ENCODE data around the gene LYPD6B. TPM values are rescaled to one million over a fixed set of nuclear protein-coding genes. Genes with fewer than 3 reads are reported as not detected.

Gene LYPD6B
- total RNA-seq, 5 donors from 2014 or later (not counting 1 experiment from before 2014, with no cell fraction given): not detected

DNA sequence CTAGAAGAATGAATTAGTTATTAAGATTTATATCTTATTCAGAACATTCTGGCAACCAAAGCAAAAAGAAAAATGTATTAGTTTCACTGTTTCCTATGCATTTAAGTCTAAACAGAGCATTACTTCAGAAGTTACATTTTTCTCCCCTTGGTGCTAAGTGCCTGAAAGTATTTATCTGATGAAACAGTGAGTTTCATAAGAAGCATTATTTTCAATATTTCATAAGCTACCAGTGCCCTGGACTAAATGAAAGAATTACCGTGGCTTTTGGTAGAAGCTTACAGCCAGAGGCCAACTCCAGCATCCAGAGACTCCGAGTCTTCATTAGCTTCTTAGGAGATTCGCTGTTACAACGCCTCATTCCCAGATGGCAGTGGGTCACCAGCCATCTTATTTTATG lies 97.6 kb downstream of the LYPD6B start:
- Histone ChIP-seq H3K27me3 (replicated peaks in 1 of 2; ENCODE audit: control insufficient read depth in 2 of 2, extremely low read depth in 1 of 2, insufficient read depth in 2 of 2, low read length in 1 of 2) (peaks cover 2 to 3% of the 10 kb centered on the region in 2 experiments), H3K4me3 (ENCODE audit: control insufficient read depth in 1 of 2, extremely low read depth in 1 of 2, low read length in 1 of 2) (no peak overlapping the region), H3K27ac (ENCODE audit: low read length) (no peak overlapping the region), H3K4me1 (ENCODE audit: control insufficient read depth in 1 of 2, extremely low read depth in 1 of 2, insufficient read depth in 2 of 2, low read length in 2 of 2) (no peaks in the 10 kb centered on the region), H3K9me3 (no peaks in the 10 kb centered on the region), H3K36me3 (ENCODE audit: control insufficient read depth in 2 of 2, extremely low read depth in 1 of 2, insufficient read depth in 1 of 2, low read length in 1 of 2) (no peaks in the 10 kb centered on the region)
- WGBS (ENCODE audit: insufficient coverage): 83% methylated on average over 2 of the region's 4 CpGs
- POLR2A ChIA-PET: no interaction called here
- Mint-ChIP-seq H3K27ac (no peak overlapping the region), H3K4me3 (no peak overlapping the region), H3K4me1 (no peaks in the 10 kb centered on the region), H3K27me3 (peaks cover 11 to 12% of the 10 kb centered on the region in 2 donors), H3K9me3 (no peaks in the 10 kb centered on the region), H3K36me3 (no peaks in the 10 kb centered on the region)
- ATAC-seq (replicated peaks in 1 of 4): no peak
- CTCF ChIA-PET: no interaction called here
- no peak for DNase-seq

DNA sequence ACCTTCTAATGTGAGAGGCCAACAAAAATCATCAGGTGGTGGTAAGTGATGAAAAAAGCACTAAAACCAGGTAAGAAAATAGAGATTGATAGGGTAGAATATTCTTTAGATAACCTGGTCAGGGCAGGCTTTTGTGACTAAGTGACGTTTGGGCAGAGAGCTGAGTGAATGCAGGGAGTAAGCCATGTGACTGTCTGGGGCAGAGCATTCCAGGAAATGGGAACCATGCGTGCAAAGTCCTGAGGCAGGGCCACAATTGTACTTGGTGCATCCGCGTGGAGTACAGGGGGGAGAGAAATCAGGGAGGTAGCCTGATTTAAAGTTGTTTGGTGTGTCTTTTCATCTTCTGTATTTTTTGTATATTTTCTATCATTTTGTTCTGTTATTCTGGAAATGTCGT lies 102.5 kb downstream of the LYPD6B start:
- no peak overlapping the region for H3K4me3 ChIP-seq (ENCODE audit: control insufficient read depth in 1 of 2, extremely low read depth in 1 of 2, low read length in 1 of 2)
- peaks cover 2 to 3% of the 10 kb centered on the region in 2 experiments for H3K27me3 ChIP-seq (replicated peaks in 1 of 2; ENCODE audit: control insufficient read depth in 2 of 2, extremely low read depth in 1 of 2, insufficient read depth in 2 of 2, low read length in 1 of 2)
- no peak overlapping the region for H3K27ac ChIP-seq (ENCODE audit: low read length)
- peaks cover 6 to 22% of the 10 kb centered on the region in 2 donors for H3K27me3 Mint-ChIP-seq
- H3K4me3 Mint-ChIP-seq: no peak overlapping the region
- H3K36me3 ChIP-seq (ENCODE audit: control insufficient read depth in 2 of 2, extremely low read depth in 1 of 2, insufficient read depth in 1 of 2, low read length in 1 of 2): no peaks in the 10 kb centered on the region
- no peaks in the 10 kb centered on the region for H3K36me3 Mint-ChIP-seq
- no peaks in the 10 kb centered on the region for H3K9me3 ChIP-seq
- ATAC-seq (replicated peaks in 1 of 4) (no peak), DNase-seq (no peak)
- no peak overlapping the region for H3K27ac Mint-ChIP-seq
- no peaks in the 10 kb centered on the region for H3K9me3 Mint-ChIP-seq
- ChIA-PET POLR2A (interaction anchor here in 1 of 2 donors (0.6 kb wide), 1 partner anchor 1129 kb away, joined by 3 read pairs; no protein-coding TSS in a partner anchor), CTCF (no interaction called here)
- H3K4me1 ChIP-seq (ENCODE audit: control insufficient read depth in 1 of 2, extremely low read depth in 1 of 2, insufficient read depth in 2 of 2, low read length in 2 of 2): no peaks in the 10 kb centered on the region
- WGBS (ENCODE audit: insufficient coverage): 69% methylated on average over 2 of the region's 5 CpGs
- no peaks in the 10 kb centered on the region for H3K4me1 Mint-ChIP-seq

GRCh38 chr2:149143734-149144133 lies 105.2 kb downstream of the LYPD6B start:
- no peak overlapping the region for H3K27ac Mint-ChIP-seq
- no peaks in the 10 kb centered on the region for H3K36me3 Mint-ChIP-seq
- no peaks in the 10 kb centered on the region for H3K9me3 Mint-ChIP-seq
- no peak overlapping the region for H3K4me3 Mint-ChIP-seq
- H3K27ac ChIP-seq (ENCODE audit: low read length): no peak overlapping the region
- no peaks in the 10 kb centered on the region for H3K9me3 ChIP-seq
- POLR2A ChIA-PET: no interaction called here
- no peaks in the 10 kb centered on the region for H3K36me3 ChIP-seq (ENCODE audit: control insufficient read depth in 2 of 2, extremely low read depth in 1 of 2, insufficient read depth in 1 of 2, low read length in 1 of 2)
- H3K27me3 ChIP-seq (replicated peaks in 1 of 2; ENCODE audit: control insufficient read depth in 2 of 2, extremely low read depth in 1 of 2, insufficient read depth in 2 of 2, low read length in 1 of 2): peaks cover 0 to 3% of the 10 kb centered on the region in 2 experiments
- H3K27me3 Mint-ChIP-seq: peaks cover 7 to 24% of the 10 kb centered on the region in 2 donors
- DNase-seq (no peak), ATAC-seq (replicated peaks in 1 of 4) (no peak)
- H3K4me1 ChIP-seq (ENCODE audit: control insufficient read depth in 1 of 2, extremely low read depth in 1 of 2, insufficient read depth in 2 of 2, low read length in 2 of 2): no peaks in the 10 kb centered on the region
- no CpG with 5 or more reads among the region's 1 CpG for WGBS (ENCODE audit: insufficient coverage)
- no peak overlapping the region for H3K4me3 ChIP-seq (ENCODE audit: control insufficient read depth in 1 of 2, extremely low read depth in 1 of 2, low read length in 1 of 2)
- H3K4me1 Mint-ChIP-seq: no peaks in the 10 kb centered on the region
- CTCF ChIA-PET: interaction anchor here in 1 of 2 donors (0.6 kb wide), 1 partner anchor 1207 kb away, joined by 9 read pairs; no protein-coding TSS in a partner anchor

GRCh38 chr2:149145314-149146295 lies 107.1 kb downstream of the LYPD6B start:
- WGBS (ENCODE audit: insufficient coverage): 70% methylated on average over 7 of the region's 10 CpGs
- Mint-ChIP-seq H3K36me3 (no peaks in the 10 kb centered on the region), H3K27me3 (peaks cover 7 to 27% of the 10 kb centered on the region in 2 donors), H3K4me3 (no peak overlapping the region), H3K27ac (no peak overlapping the region), H3K9me3 (no peaks in the 10 kb centered on the region), H3K4me1 (no peaks in the 10 kb centered on the region)
- ChIA-PET CTCF (no interaction called here), POLR2A (no interaction called here)
- no peaks in the 10 kb centered on the region for H3K4me1 ChIP-seq (ENCODE audit: control insufficient read depth in 1 of 2, extremely low read depth in 1 of 2, insufficient read depth in 2 of 2, low read length in 2 of 2)
- no peaks in the 10 kb centered on the region for H3K9me3 ChIP-seq
- H3K27me3 ChIP-seq (replicated peaks in 1 of 2; ENCODE audit: control insufficient read depth in 2 of 2, extremely low read depth in 1 of 2, insufficient read depth in 2 of 2, low read length in 1 of 2): no peaks in the 10 kb centered on the region
- no peak for ATAC-seq (replicated peaks in 1 of 4)
- no peak for DNase-seq
- no peak overlapping the region for H3K27ac ChIP-seq (ENCODE audit: low read length)
- H3K36me3 ChIP-seq (ENCODE audit: control insufficient read depth in 2 of 2, extremely low read depth in 1 of 2, insufficient read depth in 1 of 2, low read length in 1 of 2): no peaks in the 10 kb centered on the region
- H3K4me3 ChIP-seq (ENCODE audit: control insufficient read depth in 1 of 2, extremely low read depth in 1 of 2, low read length in 1 of 2): no peak overlapping the region

GRCh38 chr2:149146876-149147275 lies 108.4 kb downstream of the LYPD6B start:
- WGBS (ENCODE audit: insufficient coverage): 60% methylated on average over 1 of the region's 8 CpGs
- no peaks in the 10 kb centered on the region for H3K36me3 ChIP-seq (ENCODE audit: control insufficient read depth in 2 of 2, extremely low read depth in 1 of 2, insufficient read depth in 1 of 2, low read length in 1 of 2)
- no peak for ATAC-seq (replicated peaks in 1 of 4)
- ChIA-PET POLR2A (no interaction called here), CTCF (no interaction called here)
- DNase-seq: no peak
- Mint-ChIP-seq H3K27me3 (peaks cover 5 to 27% of the 10 kb centered on the region in 2 donors), H3K4me3 (no peak overlapping the region), H3K4me1 (no peaks in the 10 kb centered on the region), H3K36me3 (no peaks in the 10 kb centered on the region), H3K27ac (no peak overlapping the region), H3K9me3 (no peaks in the 10 kb centered on the region)
- no peaks in the 10 kb centered on the region for H3K9me3 ChIP-seq
- H3K4me1 ChIP-seq (ENCODE audit: control insufficient read depth in 1 of 2, extremely low read depth in 1 of 2, insufficient read depth in 2 of 2, low read length in 2 of 2): no peaks in the 10 kb centered on the region
- no peak overlapping the region for H3K27ac ChIP-seq (ENCODE audit: low read length)
- H3K4me3 ChIP-seq (ENCODE audit: control insufficient read depth in 1 of 2, extremely low read depth in 1 of 2, low read length in 1 of 2): no peak overlapping the region
- no peaks in the 10 kb centered on the region for H3K27me3 ChIP-seq (replicated peaks in 1 of 2; ENCODE audit: control insufficient read depth in 2 of 2, extremely low read depth in 1 of 2, insufficient read depth in 2 of 2, low read length in 1 of 2)

DNA sequence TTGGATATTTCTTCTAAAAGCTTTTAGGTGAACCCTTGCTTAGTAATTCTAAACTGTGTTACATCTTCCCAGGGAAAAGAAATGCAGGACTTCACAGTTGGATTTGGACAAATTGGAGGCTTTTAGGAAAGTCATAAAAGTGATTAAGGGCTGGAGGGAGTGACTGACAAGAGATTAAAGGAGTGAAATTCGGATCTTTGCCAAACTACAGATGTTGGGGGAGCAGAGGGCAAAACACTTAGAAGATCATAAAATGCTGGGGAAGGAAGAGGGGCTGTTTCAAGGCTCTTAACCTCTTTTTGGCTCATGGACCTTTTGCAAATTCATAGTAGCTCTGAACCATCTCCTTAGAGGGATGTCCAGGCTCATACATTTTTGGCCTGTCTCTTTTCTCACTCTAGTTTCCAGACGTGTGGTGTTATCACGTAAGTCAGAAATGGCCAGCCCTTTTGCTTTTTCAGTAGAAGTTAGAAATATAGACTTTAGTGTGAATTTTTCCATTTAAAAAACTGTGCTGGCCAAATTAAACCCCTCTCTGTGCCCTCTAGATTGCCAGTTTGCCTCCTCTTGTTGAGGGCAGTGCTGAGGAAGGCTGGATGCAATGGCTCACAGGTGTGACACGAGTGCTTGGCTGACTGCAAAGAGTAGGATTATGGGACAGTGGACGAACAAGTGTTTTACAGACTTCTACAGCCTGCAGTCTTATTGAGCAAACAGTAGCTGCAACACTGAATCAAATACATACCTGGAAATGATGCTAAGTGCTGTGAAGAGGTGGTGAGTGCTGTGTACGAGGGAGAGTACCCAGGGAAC lies 109.9 kb downstream of the LYPD6B start:
- CTCF ChIA-PET: no interaction called here
- Mint-ChIP-seq H3K36me3 (no peaks in the 10 kb centered on the region), H3K27me3 (peaks cover 10 to 28% of the 10 kb centered on the region in 2 donors), H3K4me3 (no peak overlapping the region), H3K9me3 (no peaks in the 10 kb centered on the region), H3K27ac (no peak overlapping the region), H3K4me1 (no peaks in the 10 kb centered on the region)
- no peaks in the 10 kb centered on the region for H3K36me3 ChIP-seq (ENCODE audit: control insufficient read depth in 2 of 2, extremely low read depth in 1 of 2, insufficient read depth in 1 of 2, low read length in 1 of 2)
- DNase-seq (no peak), ATAC-seq (replicated peaks in 1 of 4) (no peak)
- POLR2A ChIA-PET: interaction anchor here in 1 of 2 donors (0.6 kb wide), 1 partner anchor 13 kb away, joined by 8 read pairs; no protein-coding TSS in a partner anchor
- H3K9me3 ChIP-seq: no peaks in the 10 kb centered on the region
- H3K27ac ChIP-seq (ENCODE audit: low read length): no peak overlapping the region
- no peak overlapping the region for H3K4me3 ChIP-seq (ENCODE audit: control insufficient read depth in 1 of 2, extremely low read depth in 1 of 2, low read length in 1 of 2)
- no peaks in the 10 kb centered on the region for H3K4me1 ChIP-seq (ENCODE audit: control insufficient read depth in 1 of 2, extremely low read depth in 1 of 2, insufficient read depth in 2 of 2, low read length in 2 of 2)
- H3K27me3 ChIP-seq (replicated peaks in 1 of 2; ENCODE audit: control insufficient read depth in 2 of 2, extremely low read depth in 1 of 2, insufficient read depth in 2 of 2, low read length in 1 of 2): no peaks in the 10 kb centered on the region
- WGBS (ENCODE audit: insufficient coverage): 25% methylated on average over 2 of the region's 6 CpGs

Measured in T-cell (primary cell).